Parathyroid adenoma (tissue), 2 donors: ENCODE measurements around the gene MAPK8IP3.

Source experiments
- H2AFZ ChIP-seq: fragments of 300-600 bp; sonication (generic); one replicate; pipeline ENCODE4 v1.7.0; 2017; ENCODE audit warnings: antibody characterized with exemption, mild to moderate bottlenecking
- H3K27ac ChIP-seq: fragments of 300-600 bp; sonication (generic); one replicate; pipeline ENCODE4 v1.7.0; 2017
- H3K27me3 ChIP-seq: fragments of 300-600 bp; sonication (generic); one replicate; pipeline ENCODE4 v1.7.0; 2017; ENCODE audit warnings: low read length; ENCODE audit not compliant: control insufficient read depth, insufficient read depth
- H3K36me3 ChIP-seq: fragments of 300-600 bp; sonication (generic); one replicate; pipeline ENCODE4 v1.7.0; 2017; ENCODE audit warnings: low read length; ENCODE audit not compliant: control insufficient read depth, insufficient read depth
- H3K4me1 ChIP-seq: fragments of 300-600 bp; sonication (generic); one replicate; pipeline ENCODE4 v1.7.0; 2017; ENCODE audit warnings: control low read depth
- H3K4me2 ChIP-seq: fragments of 300-600 bp; sonication (generic); one replicate; pipeline ENCODE4 v1.7.0; 2017; ENCODE audit warnings: low read length
- H3K4me3 ChIP-seq: fragments of 300-600 bp; sonication (generic); one replicate; pipeline ENCODE4 v1.7.0; 2017; ENCODE audit warnings: low read depth, low read length
- H3K79me2 ChIP-seq: fragments of 300-600 bp; sonication (generic); one replicate; pipeline ENCODE4 v1.7.0; 2017; ENCODE audit warnings: control low read depth
- H3K9ac ChIP-seq: fragments of 300-600 bp; sonication (generic); one replicate; pipeline ENCODE4 v1.7.0; 2017; ENCODE audit warnings: mild to moderate bottlenecking
- H3K9me3 ChIP-seq: fragments of 300-600 bp; sonication (generic); one replicate; pipeline ENCODE4 v1.7.0; 2017; ENCODE audit warnings: low read length; ENCODE audit not compliant: control insufficient read depth
- CTCF ChIP-seq: fragments of 300-600 bp; sonication (generic); IDR thresholded peaks from one replicate; pipeline ENCODE4 v1.7.0; 2017; ENCODE audit warnings: antibody characterized with exemption, mild to moderate bottlenecking
- donor health status: primary hyperparathyroidism.

The MAPK8IP3 gene

DNA sequence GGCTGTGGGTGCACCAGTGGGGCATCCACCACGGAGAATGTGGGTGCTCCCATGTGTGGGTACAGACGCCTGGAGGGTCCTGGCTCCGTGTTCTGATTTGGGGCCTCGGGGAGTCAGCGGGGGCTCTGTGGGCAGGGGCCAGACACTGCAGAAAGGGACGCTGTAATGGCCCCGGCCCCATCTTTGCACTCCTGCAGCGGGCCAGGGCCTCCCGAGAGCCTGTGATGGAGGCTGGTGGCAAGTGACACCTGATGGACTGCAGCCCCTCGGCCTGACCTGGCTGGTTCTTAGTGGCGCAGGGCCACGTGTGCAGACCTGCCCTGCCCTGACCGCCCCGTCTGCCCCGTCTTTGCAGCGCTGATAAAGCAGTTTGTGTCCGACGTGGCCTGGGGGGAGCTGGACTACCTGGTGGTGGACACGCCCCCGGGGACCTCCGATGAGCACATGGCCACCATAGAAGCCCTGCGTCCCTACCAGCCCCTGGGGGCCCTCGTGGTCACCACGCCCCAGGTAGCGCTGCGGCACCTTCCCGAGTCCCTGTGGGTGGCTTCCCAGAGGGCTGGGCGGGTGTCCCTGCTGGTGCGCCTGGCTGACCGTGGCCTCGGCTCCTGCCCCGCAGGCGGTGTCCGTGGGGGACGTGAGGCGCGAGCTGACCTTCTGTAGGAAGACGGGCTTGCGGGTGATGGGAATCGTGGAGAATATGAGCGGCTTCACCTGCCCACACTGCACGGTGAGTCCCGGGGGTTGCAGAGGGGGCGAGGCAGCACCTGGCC lies 81.5 kb downstream of the MAPK8IP3 start:
- H2AFZ ChIP-seq: no peak overlapping the region
- H3K4me2 ChIP-seq: no peak overlapping the region
- H3K36me3 ChIP-seq: no peaks in the 10 kb centered on the region
- TF ChIP-seq CTCF: no peak
- H3K27ac ChIP-seq: no peak overlapping the region
- peaks cover 29% of the 10 kb centered on the region for H3K79me2 ChIP-seq
- H3K9me3 ChIP-seq: no peaks in the 10 kb centered on the region
- H3K9ac ChIP-seq: no peak overlapping the region
- H3K27me3 ChIP-seq: no peaks in the 10 kb centered on the region
- no peaks in the 10 kb centered on the region for H3K4me1 ChIP-seq
- H3K4me3 ChIP-seq: no peak overlapping the region

DNA sequence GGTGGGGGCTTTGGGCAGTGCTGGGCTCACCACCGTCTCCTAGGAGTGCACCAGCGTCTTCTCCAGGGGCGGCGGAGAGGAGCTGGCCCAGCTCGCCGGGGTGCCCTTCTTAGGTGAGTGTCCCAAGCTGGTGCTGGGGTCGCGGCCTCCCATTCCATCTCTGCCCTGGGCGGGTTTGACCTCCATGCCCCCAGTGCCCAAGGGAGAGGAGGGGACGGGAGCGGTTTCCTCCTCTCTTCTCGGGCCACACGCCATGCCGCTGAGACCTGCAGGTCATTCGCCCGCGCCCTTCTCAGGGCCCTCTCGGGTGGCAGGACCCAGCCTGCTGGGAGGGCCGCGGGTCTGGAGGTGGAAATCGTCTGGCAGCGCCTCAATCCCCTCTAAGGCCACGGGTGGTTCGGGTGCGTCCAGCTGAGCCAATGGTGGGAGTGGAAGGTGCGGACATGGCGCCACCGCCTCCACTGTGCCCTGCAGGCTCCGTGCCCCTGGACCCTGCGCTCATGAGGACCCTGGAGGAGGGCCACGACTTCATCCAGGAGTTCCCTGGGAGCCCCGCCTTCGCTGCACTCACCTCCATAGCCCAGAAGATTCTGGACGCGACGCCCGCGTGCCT lies 82.2 kb downstream of the MAPK8IP3 start:
- no peaks in the 10 kb centered on the region for H3K4me1 ChIP-seq
- no peaks in the 10 kb centered on the region for H3K36me3 ChIP-seq

GRCh38 chr16:1788708-1789100 lies 82.7 kb downstream of the MAPK8IP3 start:
- TF ChIP-seq CTCF: no peak
- H3K9me3 ChIP-seq: no peaks in the 10 kb centered on the region
- H3K79me2 ChIP-seq: peaks cover 29% of the 10 kb centered on the region
- no peak overlapping the region for H3K9ac ChIP-seq
- H2AFZ ChIP-seq: no peak overlapping the region
- no peaks in the 10 kb centered on the region for H3K4me1 ChIP-seq
- H3K36me3 ChIP-seq: no peaks in the 10 kb centered on the region
- H3K27me3 ChIP-seq: no peaks in the 10 kb centered on the region
- H3K4me3 ChIP-seq: no peak overlapping the region
- no peak overlapping the region for H3K27ac ChIP-seq
- H3K4me2 ChIP-seq: no peak overlapping the region

More for the DNA sequence above, 82.2 kb downstream of the MAPK8IP3 start:
- no peak overlapping the region for H3K27ac ChIP-seq
- H3K79me2 ChIP-seq: peaks cover 29% of the 10 kb centered on the region
- no peak overlapping the region for H3K4me3 ChIP-seq
- H3K4me2 ChIP-seq: no peak overlapping the region
- H3K9me3 ChIP-seq: no peaks in the 10 kb centered on the region
- H3K27me3 ChIP-seq: no peaks in the 10 kb centered on the region
- TF ChIP-seq CTCF: no peak
- no peak overlapping the region for H2AFZ ChIP-seq
- no peak overlapping the region for H3K9ac ChIP-seq

- H3K9me3 ChIP-seq: no peaks in the 10 kb centered on the region
- TF ChIP-seq CTCF: no peak
- no peak overlapping the region for H3K4me3 ChIP-seq
- no peaks in the 10 kb centered on the region for H3K36me3 ChIP-seq
- H2AFZ ChIP-seq: no peak overlapping the region
- peaks cover 21% of the 10 kb centered on the region for H3K79me2 ChIP-seq
- no peak overlapping the region for H3K4me2 ChIP-seq
- H3K9ac ChIP-seq: no peak overlapping the region
- no peaks in the 10 kb centered on the region for H3K4me1 ChIP-seq
- H3K27me3 ChIP-seq: no peaks in the 10 kb centered on the region
- H3K27ac ChIP-seq: no peak overlapping the region
Measured at GRCh38 chr16:1789643-1790045, 83.6 kb downstream of the MAPK8IP3 start.

GRCh38 chr16:1790261-1790610 lies 84.2 kb downstream of the MAPK8IP3 start:
- no peak for TF ChIP-seq CTCF
- H3K27me3 ChIP-seq: no peaks in the 10 kb centered on the region
- no peak overlapping the region for H3K4me2 ChIP-seq
- no peak overlapping the region for H2AFZ ChIP-seq
- H3K9me3 ChIP-seq: no peaks in the 10 kb centered on the region
- H3K4me3 ChIP-seq: no peak overlapping the region
- no peaks in the 10 kb centered on the region for H3K36me3 ChIP-seq
- no peaks in the 10 kb centered on the region for H3K4me1 ChIP-seq
- H3K79me2 ChIP-seq: peaks cover 17% of the 10 kb centered on the region
- H3K9ac ChIP-seq: no peak overlapping the region
- H3K27ac ChIP-seq: no peak overlapping the region
